GM12875 (cell line): Measurements from ENCODE around the gene CHAT.

ENCODE experiments used
- H3K4me3 ChIP-seq: one replicate; pipeline ENCODE4 v1.5.1; 2011; ENCODE audit warnings: low read depth, low read length, control low read depth
- CTCF ChIP-seq: IDR thresholded peaks from 2 replicates; pipeline ENCODE4 v1.5.1; 2011; ENCODE audit warnings: low read depth, mild to moderate bottlenecking, control low read depth, inconsistent platforms, low read length, moderate library complexity, borderline replicate concordance; ENCODE audit not compliant: insufficient read depth

The CHAT gene

GRCh38 chr10:49662169-49662830 is 48.5 kb downstream of the CHAT start:
- H3K4me3 ChIP-seq = no peak overlapping the region
- no peak for TF ChIP-seq CTCF

- no peak overlapping the region for H3K4me3 ChIP-seq
- no peak for TF ChIP-seq CTCF
These were observed 49.8 kb downstream of the CHAT start for GRCh38 chr10:49663596-49663995.

GRCh38 chr10:49664006-49664841 is 50.4 kb downstream of the CHAT start:
- H3K4me3 ChIP-seq = no peak overlapping the region
- no peak for TF ChIP-seq CTCF

- no peak overlapping the region for H3K4me3 ChIP-seq
- TF ChIP-seq CTCF = no peak
These were observed 51.1 kb downstream of the CHAT start for GRCh38 chr10:49664842-49665355.

GRCh38 chr10:49666054-49666615 is 52.3 kb downstream of the CHAT start:
- no peak for TF ChIP-seq CTCF
- H3K4me3 ChIP-seq = no peak overlapping the region

GRCh38 chr10:49666685-49667084 is 52.8 kb downstream of the CHAT start:
- TF ChIP-seq CTCF = no peak
- H3K4me3 ChIP-seq = no peak overlapping the region

GRCh38 chr10:49667991-49668390 is 54.2 kb downstream of the CHAT start:
- no peak for TF ChIP-seq CTCF
- no peak overlapping the region for H3K4me3 ChIP-seq
